Transverse colon (tissue), 4 donors: Measurements from ENCODE around the gene FBXW9. TPM values are rescaled to one million over a fixed set of nuclear protein-coding genes. Genes with fewer than 3 reads are reported as not detected.

Experiments
- DNase-seq: peaks from one replicate; pipeline ENCODE4 v3.0.0-alpha.2; 2019
- H3K27ac ChIP-seq, 4 donors: fragments of 200-600 bp; sonication (generic); 2 replicates each; pipeline ENCODE4 v1.5.1; 2016 to 2018; ENCODE audit warnings: inconsistent platforms in 4 of 4
- H3K27me3 ChIP-seq: fragments of 200-600 bp; sonication (generic); 2 replicates; pipeline ENCODE4 v1.5.1; 2017; ENCODE audit warnings: inconsistent platforms
- H3K36me3 ChIP-seq, 4 donors: fragments of 200-600 bp; sonication (generic); 2 replicates each; pipeline ENCODE4 v1.5.1; 2017 to 2019; ENCODE audit warnings: inconsistent platforms in 4 of 4
- H3K4me1 ChIP-seq, 4 donors: fragments of 200-600 bp; sonication (generic); 2 replicates each; pipeline ENCODE4 v1.5.1; 2017 to 2020; ENCODE audit warnings: inconsistent platforms in 4 of 4
- H3K4me3 ChIP-seq, 4 donors: fragments of 200-600 bp; sonication (generic); 1 replicate in 1 of 4; 2 replicates in 3 of 4; pipeline versions ENCODE4 v1.5.1 to v1.6.1; 2017 to 2019; ENCODE audit warnings: inconsistent platforms in 4 of 4
- H3K9me3 ChIP-seq, 2 donors: fragments of 200-600 bp; sonication (generic); 2 replicates each; pipeline ENCODE4 v1.5.1; 2017 to 2019; ENCODE audit warnings: inconsistent platforms in 2 of 2
- EP300 ChIP-seq: sonication (generic); formaldehyde crosslinking; IDR thresholded peaks from one replicate; pipeline ENCODE4 v1.6.1; 2017; ENCODE audit warnings: antibody characterized with exemption, low read depth
- POLR2A ChIP-seq: fragments of 450-650 bp; IDR thresholded peaks from one replicate; pipeline ENCODE4 v1.6.1; 2016; ENCODE audit warnings: antibody characterized with exemption, mild to moderate bottlenecking, moderate library complexity
- POLR2AphosphoS5 ChIP-seq, 3 donors: sonication (generic); formaldehyde crosslinking; IDR thresholded peaks; one replicate each; pipeline ENCODE4 v1.6.1; 2016; ENCODE audit warnings: antibody characterized with exemption in 3 of 3
- WGBS, 2 donors: methylation state at CpG; one replicate each; pipeline ENCODE4 v1.1.5; 2018; ENCODE audit warnings: low coverage in 1 of 2; 5-methylcytosine and 5-hydroxymethylcytosine counted together
- in situ Hi-C, 4 donors: fragments of 200-750 bp; cut with MboI; loops; one replicate each; pipeline versions ENCODE4 v1.15.0 to v1.15.1; 2017; ENCODE audit warnings: low sequenced_read_pairs in 3 of 4, low pct_ligation_motif_present in 1 of 4, low pct_unique_long_range_greater_than_20kb in 1 of 4
- intact Hi-C: fragments of 100-400 bp; cut with DNase I; formaldehyde crosslinking; loops from one replicate; pipeline ENCODE4 v1.15.1; 2023; ENCODE audit warnings: low total_unique reads
- total RNA-seq, 4 donors: library from RNA; depleted of rRNA; stranded (reverse); fragments of >200 nt; gene quantifications; one replicate each; pipeline ENCODE4 v1.1.0, GENCODE V29; 2016
- TF ChIP-seq, protein P1 (sequence below), 5 experiments: fragments of 200-600 bp in 3 of 5; fragments of 450-650 bp in 2 of 5; sonication (generic) in 3 of 5; IDR thresholded peaks; 1 replicate in 2 of 5; 2 replicates in 3 of 5; pipeline ENCODE4 v1.5.1; 2016 to 2017; ENCODE audit warnings: antibody characterized with exemption in 5 of 5, inconsistent platforms in 3 of 5, mild to moderate bottlenecking in 2 of 5, moderate library complexity in 1 of 5

The FBXW9 gene
- total RNA-seq, 4 donors from 2014 or later = 3.2 to 8.1 (median 4.9) TPM

DNA sequence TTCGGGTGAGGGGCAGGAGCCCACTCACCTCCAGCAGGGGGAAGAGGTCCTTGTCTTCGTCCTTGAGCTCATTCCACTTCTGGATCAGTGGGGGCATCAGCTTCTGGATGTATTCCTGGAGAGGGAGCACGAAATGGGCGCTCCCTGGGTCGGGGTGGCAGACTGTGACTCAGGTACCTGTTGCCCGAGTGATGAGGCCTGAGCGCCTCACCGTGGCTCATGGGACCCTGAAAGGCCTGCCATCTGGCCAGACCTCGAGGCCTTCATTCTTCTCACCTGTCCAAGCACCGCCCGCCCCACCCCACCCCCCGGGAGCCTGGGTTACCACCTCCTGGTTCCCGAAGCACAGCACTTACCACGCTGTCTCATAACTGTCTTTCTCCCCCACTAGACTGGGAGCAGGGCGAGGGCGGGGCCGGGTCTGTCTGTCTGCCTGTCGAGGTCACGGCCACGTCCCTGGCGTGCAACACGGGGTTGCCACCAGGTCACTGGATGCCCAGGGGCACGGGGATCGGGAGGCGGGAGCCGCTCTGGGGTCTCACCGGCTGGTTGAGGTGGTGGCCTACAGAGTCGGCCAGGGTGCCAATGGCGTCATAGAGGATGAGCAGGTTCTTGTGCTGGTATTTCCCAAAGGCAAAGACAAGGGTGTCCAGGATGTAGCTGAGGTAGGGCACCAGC is 9.4 kb upstream of the FBXW9 start:
- no peak overlapping the region for H3K27ac ChIP-seq
- no peaks in the 10 kb centered on the region for H3K27me3 ChIP-seq
- TF ChIP-seq EP300 = no peak
- TF ChIP-seq POLR2AphosphoS5 (IDR thresholded peaks at IDR 0.05) = no peak
- TF ChIP-seq, protein P1, sequence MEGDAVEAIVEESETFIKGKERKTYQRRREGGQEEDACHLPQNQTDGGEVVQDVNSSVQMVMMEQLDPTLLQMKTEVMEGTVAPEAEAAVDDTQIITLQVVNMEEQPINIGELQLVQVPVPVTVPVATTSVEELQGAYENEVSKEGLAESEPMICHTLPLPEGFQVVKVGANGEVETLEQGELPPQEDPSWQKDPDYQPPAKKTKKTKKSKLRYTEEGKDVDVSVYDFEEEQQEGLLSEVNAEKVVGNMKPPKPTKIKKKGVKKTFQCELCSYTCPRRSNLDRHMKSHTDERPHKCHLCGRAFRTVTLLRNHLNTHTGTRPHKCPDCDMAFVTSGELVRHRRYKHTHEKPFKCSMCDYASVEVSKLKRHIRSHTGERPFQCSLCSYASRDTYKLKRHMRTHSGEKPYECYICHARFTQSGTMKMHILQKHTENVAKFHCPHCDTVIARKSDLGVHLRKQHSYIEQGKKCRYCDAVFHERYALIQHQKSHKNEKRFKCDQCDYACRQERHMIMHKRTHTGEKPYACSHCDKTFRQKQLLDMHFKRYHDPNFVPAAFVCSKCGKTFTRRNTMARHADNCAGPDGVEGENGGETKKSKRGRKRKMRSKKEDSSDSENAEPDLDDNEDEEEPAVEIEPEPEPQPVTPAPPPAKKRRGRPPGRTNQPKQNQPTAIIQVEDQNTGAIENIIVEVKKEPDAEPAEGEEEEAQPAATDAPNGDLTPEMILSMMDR (IDR thresholded peaks at IDR 0.05) = no peak
- TF ChIP-seq POLR2A = no peak
- intact Hi-C loops (no loop called here), in situ Hi-C loops (no loop called here)
- peaks cover 0 to 90% (median 35%) of the 10 kb centered on the region in 4 donors for H3K36me3 ChIP-seq
- H3K9me3 ChIP-seq = no peaks in the 10 kb centered on the region
- DNase-seq = no peak
- no peak overlapping the region for H3K4me3 ChIP-seq
- WGBS, 2 donors = 95% methylated on average over 27 of the region's 29 CpGs; no CpG with 5 or more reads in 1 of the 2 donors
- H3K4me1 ChIP-seq = no peaks in the 10 kb centered on the region

GRCh38 chr19:12705169-12705568 is 8.7 kb upstream of the FBXW9 start:
- no peaks in the 10 kb centered on the region for H3K4me1 ChIP-seq
- in situ Hi-C loops = no loop called here
- TF ChIP-seq EP300 = no peak
- TF ChIP-seq POLR2AphosphoS5 (IDR thresholded peaks at IDR 0.05) = no peak
- TF ChIP-seq, protein P1 (IDR thresholded peaks at IDR 0.05) = no peak
- no peak for TF ChIP-seq POLR2A
- no peaks in the 10 kb centered on the region for H3K27me3 ChIP-seq
- DNase-seq = no peak
- peaks cover 0 to 86% (median 32%) of the 10 kb centered on the region in 4 donors for H3K36me3 ChIP-seq
- no peak overlapping the region for H3K27ac ChIP-seq
- 91 to 100% methylated on average over 6 to 13 of the region's 13 CpGs for WGBS, 2 donors
- intact Hi-C loops = no loop called here
- no peaks in the 10 kb centered on the region for H3K9me3 ChIP-seq
- no peak overlapping the region for H3K4me3 ChIP-seq

GRCh38 chr19:12703046-12703445 is 6.6 kb upstream of the FBXW9 start:
- no peak for DNase-seq
- 76% methylated on average over 9 of the region's 9 CpGs; no CpG with 5 or more reads in 1 of the 2 donors for WGBS, 2 donors
- no peak overlapping the region for H3K4me3 ChIP-seq
- no peaks in the 10 kb centered on the region for H3K4me1 ChIP-seq
- no peak overlapping the region for H3K27ac ChIP-seq
- H3K27me3 ChIP-seq = no peaks in the 10 kb centered on the region
- no peaks in the 10 kb centered on the region for H3K9me3 ChIP-seq
- in situ Hi-C loops = no loop called here
- no peak for TF ChIP-seq POLR2A
- TF ChIP-seq, protein P1 (IDR thresholded peaks at IDR 0.05) = no peak
- TF ChIP-seq POLR2AphosphoS5 (IDR thresholded peaks at IDR 0.05) = no peak
- no peak for TF ChIP-seq EP300
- intact Hi-C loops = no loop called here
- peaks cover 0 to 67% (median 27%) of the 10 kb centered on the region in 4 donors for H3K36me3 ChIP-seq

- H3K4me1 ChIP-seq = peaks cover 0 to 6% (median 3%) of the 10 kb centered on the region in 4 donors
- H3K27me3 ChIP-seq = no peaks in the 10 kb centered on the region
- H3K9me3 ChIP-seq = no peaks in the 10 kb centered on the region
- no peak overlapping the region for H3K4me3 ChIP-seq
- intact Hi-C loops = no loop called here
- 91 to 100% methylated on average over 2 to 33 of the region's 33 CpGs for WGBS, 2 donors
- TF ChIP-seq POLR2A = no peak
- DNase-seq = no peak
- H3K27ac ChIP-seq = no peak overlapping the region
- in situ Hi-C loops = no loop called here
- H3K36me3 ChIP-seq = peaks cover 0 to 61% (median 23%) of the 10 kb centered on the region in 4 donors
Observed at GRCh38 chr19:12701596-12702282, 5.3 kb upstream of the FBXW9 start.
